CD14-positive monocyte (primary cell): ENCODE data around the gene HOXA7. TPM values are rescaled to one million over a fixed set of nuclear protein-coding genes. Genes with fewer than 3 reads are reported as not detected.
A peak's percentile ranks its signal among the peaks of the same experiment; 100 is the strongest.

Experiments
- DNase-seq, 3 donors: peaks; one replicate each; pipeline ENCODE4 v3.0.0-alpha.2; 2011 to 2022
- H2AFZ ChIP-seq: 2 replicates; pipeline ENCODE4 v1.6.0; 2012; ENCODE audit warnings: mild to moderate bottlenecking, low read depth, low read length, inconsistent platforms; ENCODE audit not compliant: insufficient read depth, poor library complexity, severe bottlenecking
- H3K27ac ChIP-seq, 2 donors: 1 replicate in 1 of 2; 2 replicates in 1 of 2; pipeline ENCODE4 v1.5.1; 2012 to 2013; ENCODE audit warnings: low read length in 2 of 2, control low read depth in 1 of 2, inconsistent platforms in 1 of 2, low read depth in 1 of 2, mild to moderate bottlenecking in 1 of 2
- H3K27me3 ChIP-seq, 2 donors: one replicate each; pipeline versions ENCODE4 v1.6.0 to v1.6.1; 2011 to 2013; ENCODE audit warnings: low read length in 2 of 2; ENCODE audit not compliant: control insufficient read depth in 2 of 2, insufficient read depth in 2 of 2
- H3K36me3 ChIP-seq, 2 donors: replicated peaks in 1 of 2; 1 replicate in 1 of 2; 2 replicates in 1 of 2; pipeline versions ENCODE4 v1.5.1 to v1.6.1; 2012 to 2013; ENCODE audit warnings: low read length in 2 of 2, control low read depth in 1 of 2, inconsistent platforms in 1 of 2, mild to moderate bottlenecking in 1 of 2; ENCODE audit not compliant: insufficient read depth in 2 of 2, control insufficient read depth in 1 of 2
- H3K4me1 ChIP-seq, 2 donors: 1 replicate in 1 of 2; 2 replicates in 1 of 2; pipeline versions ENCODE4 v1.5.1 to v1.6.1; 2012 to 2013; ENCODE audit warnings: low read length in 2 of 2, control low read depth in 1 of 2, inconsistent platforms in 1 of 2, mild to moderate bottlenecking in 1 of 2, moderate library complexity in 1 of 2; ENCODE audit not compliant: insufficient read depth in 2 of 2, control insufficient read depth in 1 of 2
- H3K4me2 ChIP-seq: replicated peaks from 2 replicates; pipeline ENCODE3; 2012; ENCODE audit warnings: low read length, moderate library complexity, mild to moderate bottlenecking; ENCODE audit not compliant: poor library complexity, severe bottlenecking; ENCODE audit errors: extremely low read depth
- H3K4me3 ChIP-seq, 3 experiments: fragments of 200-600 bp in 1 of 3; sonication (generic) in 1 of 3; replicated peaks in 1 of 3; 1 replicate in 2 of 3; 2 replicates in 1 of 3; pipeline ENCODE4 v1.5.1; 2011 to 2013; ENCODE audit warnings: low read length in 3 of 3, mild to moderate bottlenecking in 3 of 3, control low read depth in 2 of 3, low read depth in 2 of 3, inconsistent platforms in 1 of 3, moderate library complexity in 1 of 3
- H3K79me2 ChIP-seq: 2 replicates; pipeline ENCODE4 v1.6.0; 2012; ENCODE audit warnings: mild to moderate bottlenecking, control low read depth, inconsistent platforms, low read length, moderate library complexity; ENCODE audit not compliant: insufficient read depth
- H3K9ac ChIP-seq: 2 replicates; pipeline ENCODE4 v1.6.0; 2017; ENCODE audit warnings: low read length, mild to moderate bottlenecking; ENCODE audit not compliant: insufficient read depth, poor library complexity, severe bottlenecking
- H3K9me3 ChIP-seq, 2 donors: replicated peaks in 1 of 2; 1 replicate in 1 of 2; 2 replicates in 1 of 2; pipeline versions ENCODE4 v1.5.1 to v1.6.1; 2012 to 2013; ENCODE audit warnings: low read length in 2 of 2, control low read depth in 1 of 2; ENCODE audit not compliant: control insufficient read depth in 1 of 2, insufficient read depth in 1 of 2
- H4K20me1 ChIP-seq: 2 replicates; pipeline ENCODE4 v1.6.0; 2012; ENCODE audit warnings: mild to moderate bottlenecking, low read length, control low read depth, moderate library complexity; ENCODE audit not compliant: insufficient read depth
- H3K27ac Mint-ChIP-seq, 7 donors: one replicate each; pipeline ENCODE4 v1.8.0; 2020; ENCODE audit warnings: mild to moderate bottlenecking in 7 of 7, mixed read lengths in 7 of 7, moderate library complexity in 6 of 7, inconsistent platforms in 2 of 7
- H3K27me3 Mint-ChIP-seq, 3 donors: one replicate each; pipeline ENCODE4 v1.8.0; 2021 to 2022; ENCODE audit warnings: low read depth in 3 of 3, mild to moderate bottlenecking in 3 of 3, mixed read lengths in 3 of 3, moderate library complexity in 3 of 3, inconsistent platforms in 1 of 3
- H3K36me3 Mint-ChIP-seq, 2 donors: one replicate each; pipeline ENCODE4 v1.8.0; 2020; ENCODE audit warnings: mixed read lengths in 2 of 2, inconsistent platforms in 1 of 2, mild to moderate bottlenecking in 1 of 2
- H3K4me1 Mint-ChIP-seq: one replicate; pipeline ENCODE4 v1.8.0; 2020; ENCODE audit warnings: mild to moderate bottlenecking, mixed read lengths
- H3K4me3 Mint-ChIP-seq, 2 donors: one replicate each; pipeline ENCODE4 v1.8.0; 2020; ENCODE audit warnings: mild to moderate bottlenecking in 2 of 2, mixed read lengths in 2 of 2, moderate library complexity in 1 of 2
- H3K9me3 Mint-ChIP-seq, 7 donors: one replicate each; pipeline ENCODE4 v1.8.0; 2020 to 2022; ENCODE audit warnings: mixed read lengths in 7 of 7, mild to moderate bottlenecking in 6 of 7, moderate library complexity in 6 of 7, inconsistent platforms in 2 of 7
- WGBS: methylation state at CpG from one replicate; pipeline ENCODE4 v1.1.5; 2013; ENCODE audit warnings: missing lambda C conversion rate; ENCODE audit not compliant: insufficient coverage; 5-methylcytosine and 5-hydroxymethylcytosine counted together
- intact Hi-C, 2 donors: fragments of 100-400 bp; cut with micrococcal nuclease; formaldehyde crosslinking; loops; one replicate each; pipeline versions ENCODE4 v1.15.0 to v1.15.1; 2023
- polyA plus RNA-seq, 3 donors: library from polyadenylated mRNA; depleted of rRNA in 1 of 3; unstranded in 2 of 3; stranded (reverse) in 1 of 3; fragments of 300-500 nt in 2 of 3; fragments of >200 nt in 1 of 3; fragmentation: Illumina TruSeq in 2 of 3; gene quantifications; 1 replicate in 2 of 3; 2 replicates in 1 of 3; pipeline ENCODE4 v1.2.3, GENCODE V29; 2012 to 2021
- TF ChIP-seq, protein P1 (sequence below): fragments of 200-600 bp; IDR thresholded peaks from one replicate; pipeline ENCODE4 v1.8.0; 2022; ENCODE audit warnings: antibody characterized with exemption, mild to moderate bottlenecking

Gene HOXA7
- polyA plus RNA-seq, 3 donors = not detected

DNA sequence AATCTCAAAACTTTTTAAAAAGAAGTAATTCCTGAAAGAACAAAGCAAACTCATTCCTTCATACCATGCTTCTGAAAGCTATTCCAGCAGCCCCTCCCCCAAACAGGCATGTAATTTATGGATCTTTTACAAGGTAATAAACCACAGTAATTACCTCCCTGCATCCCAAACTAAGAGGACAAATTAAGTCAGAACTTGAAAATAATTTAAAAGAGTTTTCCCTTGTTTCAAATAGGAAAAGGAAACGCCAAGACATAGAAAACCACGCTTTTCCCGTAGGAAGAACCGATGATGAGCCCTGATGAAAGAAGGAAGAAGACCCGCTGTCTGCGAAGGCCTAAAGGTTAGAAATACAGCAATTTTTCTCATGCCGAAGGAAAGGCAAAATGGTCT is 34.8 kb downstream of the HOXA7 start:
- no peak overlapping the region for H3K4me3 ChIP-seq

DNA sequence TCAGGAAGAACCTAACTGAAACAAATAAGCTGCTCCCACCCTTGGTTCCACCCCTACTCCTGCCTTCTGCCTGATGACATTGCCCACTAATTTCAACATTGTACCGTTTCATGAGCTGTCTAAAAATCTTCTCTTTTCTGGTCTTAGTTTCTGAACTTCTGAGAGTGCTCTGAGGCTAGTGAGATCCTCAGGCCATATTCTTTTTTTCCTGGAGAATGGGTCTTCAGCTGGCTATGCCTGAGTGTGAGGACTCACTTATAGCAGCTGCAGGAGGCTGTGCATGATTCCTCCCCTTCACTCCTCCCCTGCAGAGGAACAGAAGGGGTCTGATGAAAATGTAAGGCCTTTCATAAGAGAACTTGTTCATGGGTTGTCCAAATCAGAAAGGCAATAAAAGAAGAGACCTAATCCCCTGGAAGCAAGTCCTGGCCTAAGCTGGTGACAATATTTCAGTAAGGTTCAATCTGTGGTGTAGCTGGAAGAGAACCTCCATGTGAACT is 37.0 kb downstream of the HOXA7 start:
- H3K4me1 ChIP-seq = no peaks in the 10 kb centered on the region
- no peaks in the 10 kb centered on the region for H3K27me3 ChIP-seq
- no peak overlapping the region for H3K4me3 Mint-ChIP-seq
- H3K9ac ChIP-seq = no peak overlapping the region
- H3K4me2 ChIP-seq = no peak overlapping the region
- no peaks in the 10 kb centered on the region for H3K36me3 Mint-ChIP-seq
- peaks cover 0 to 6% (median 0%) of the 10 kb centered on the region in 7 donors for H3K9me3 Mint-ChIP-seq
- no peaks in the 10 kb centered on the region for H3K79me2 ChIP-seq
- H3K9me3 ChIP-seq = no peaks in the 10 kb centered on the region
- WGBS = 25% methylated on average over 1 of the region's 1 CpG
- TF ChIP-seq, protein P1, sequence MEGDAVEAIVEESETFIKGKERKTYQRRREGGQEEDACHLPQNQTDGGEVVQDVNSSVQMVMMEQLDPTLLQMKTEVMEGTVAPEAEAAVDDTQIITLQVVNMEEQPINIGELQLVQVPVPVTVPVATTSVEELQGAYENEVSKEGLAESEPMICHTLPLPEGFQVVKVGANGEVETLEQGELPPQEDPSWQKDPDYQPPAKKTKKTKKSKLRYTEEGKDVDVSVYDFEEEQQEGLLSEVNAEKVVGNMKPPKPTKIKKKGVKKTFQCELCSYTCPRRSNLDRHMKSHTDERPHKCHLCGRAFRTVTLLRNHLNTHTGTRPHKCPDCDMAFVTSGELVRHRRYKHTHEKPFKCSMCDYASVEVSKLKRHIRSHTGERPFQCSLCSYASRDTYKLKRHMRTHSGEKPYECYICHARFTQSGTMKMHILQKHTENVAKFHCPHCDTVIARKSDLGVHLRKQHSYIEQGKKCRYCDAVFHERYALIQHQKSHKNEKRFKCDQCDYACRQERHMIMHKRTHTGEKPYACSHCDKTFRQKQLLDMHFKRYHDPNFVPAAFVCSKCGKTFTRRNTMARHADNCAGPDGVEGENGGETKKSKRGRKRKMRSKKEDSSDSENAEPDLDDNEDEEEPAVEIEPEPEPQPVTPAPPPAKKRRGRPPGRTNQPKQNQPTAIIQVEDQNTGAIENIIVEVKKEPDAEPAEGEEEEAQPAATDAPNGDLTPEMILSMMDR = no peak
- H4K20me1 ChIP-seq = no peaks in the 10 kb centered on the region
- H3K4me3 ChIP-seq = no peak overlapping the region
- intact Hi-C loops = no loop called here
- no peaks in the 10 kb centered on the region for H3K36me3 ChIP-seq
- H3K27ac Mint-ChIP-seq = peak overlapping the region in 1 of 7 donors; percentile 47
- peaks cover 8% of the 10 kb centered on the region for H3K4me1 Mint-ChIP-seq
- H3K27ac ChIP-seq = no peak overlapping the region
- DNase-seq = no peak
- no peak overlapping the region for H2AFZ ChIP-seq
- H3K27me3 Mint-ChIP-seq = peaks cover 2 to 4% (median 2%) of the 10 kb centered on the region in 3 donors

More for the DNA sequence above, 34.8 kb downstream of the HOXA7 start:
- Histone ChIP-seq H3K9me3 (no peaks in the 10 kb centered on the region), H4K20me1 (no peaks in the 10 kb centered on the region), H3K27me3 (no peaks in the 10 kb centered on the region), H3K36me3 (no peaks in the 10 kb centered on the region), H3K4me1 (no peaks in the 10 kb centered on the region), H3K79me2 (no peaks in the 10 kb centered on the region), H2AFZ (no peak overlapping the region), H3K9ac (no peak overlapping the region), H3K4me2 (no peak overlapping the region), H3K27ac (no peak overlapping the region)
- Mint-ChIP-seq H3K4me1 (peaks cover 8% of the 10 kb centered on the region), H3K9me3 (peaks cover 0 to 3% (median 0%) of the 10 kb centered on the region in 7 donors), H3K27me3 (peaks cover 2 to 3% (median 2%) of the 10 kb centered on the region in 3 donors), H3K36me3 (no peaks in the 10 kb centered on the region), H3K4me3 (no peak overlapping the region), H3K27ac (no peak overlapping the region)
- TF ChIP-seq, protein P1 = no peak
- DNase-seq = no peak
- intact Hi-C loops = no loop called here
- 95% methylated on average over 7 of the region's 7 CpGs for WGBS
